ENCODE results near the gene HLA-DQA1.

GRCh38 chr6:32655203-32655710 lies 18.1 kb downstream of the HLA-DQA1 start:
- TF ChIP-seq POLR2AphosphoS5 (IDR thresholded peaks at IDR 0.05) (no peak), POLR2A (IDR thresholded peaks at IDR 0.05) (no peak)
